ENCODE results near the gene DPEP1.

The DPEP1 gene

GRCh38 chr16:89645122-89645521, 31.7 kb downstream of the DPEP1 start:
- TF ChIP-seq, protein P1, sequence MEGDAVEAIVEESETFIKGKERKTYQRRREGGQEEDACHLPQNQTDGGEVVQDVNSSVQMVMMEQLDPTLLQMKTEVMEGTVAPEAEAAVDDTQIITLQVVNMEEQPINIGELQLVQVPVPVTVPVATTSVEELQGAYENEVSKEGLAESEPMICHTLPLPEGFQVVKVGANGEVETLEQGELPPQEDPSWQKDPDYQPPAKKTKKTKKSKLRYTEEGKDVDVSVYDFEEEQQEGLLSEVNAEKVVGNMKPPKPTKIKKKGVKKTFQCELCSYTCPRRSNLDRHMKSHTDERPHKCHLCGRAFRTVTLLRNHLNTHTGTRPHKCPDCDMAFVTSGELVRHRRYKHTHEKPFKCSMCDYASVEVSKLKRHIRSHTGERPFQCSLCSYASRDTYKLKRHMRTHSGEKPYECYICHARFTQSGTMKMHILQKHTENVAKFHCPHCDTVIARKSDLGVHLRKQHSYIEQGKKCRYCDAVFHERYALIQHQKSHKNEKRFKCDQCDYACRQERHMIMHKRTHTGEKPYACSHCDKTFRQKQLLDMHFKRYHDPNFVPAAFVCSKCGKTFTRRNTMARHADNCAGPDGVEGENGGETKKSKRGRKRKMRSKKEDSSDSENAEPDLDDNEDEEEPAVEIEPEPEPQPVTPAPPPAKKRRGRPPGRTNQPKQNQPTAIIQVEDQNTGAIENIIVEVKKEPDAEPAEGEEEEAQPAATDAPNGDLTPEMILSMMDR (conservative IDR thresholded peaks at IDR 0.05; ENCODE audit: low read depth), result no peak
- CTCF ChIA-PET, result interaction anchor here (0.7 kb wide), 1 partner anchor 55 kb away, joined by 3 read pairs; no protein-coding TSS in a partner anchor
- POLR2A ChIA-PET (ENCODE audit: low non-redundant PET), result no interaction called here
- DNase-seq (ENCODE audit: low spot score), result no peak
- peak overlapping the region; percentile 46 for H3K27ac ChIP-seq

- ChIA-PET CTCF (no interaction called here), POLR2A (ENCODE audit: low non-redundant PET) (no interaction called here)
- H3K27ac ChIP-seq, result peak overlapping the region; percentile 46
- TF ChIP-seq, protein P1 (conservative IDR thresholded peaks at IDR 0.05; ENCODE audit: low read depth), result no peak
- no peak for DNase-seq (ENCODE audit: low spot score)
Measured at GRCh38 chr16:89646270-89646669, 32.8 kb downstream of the DPEP1 start.

DNA sequence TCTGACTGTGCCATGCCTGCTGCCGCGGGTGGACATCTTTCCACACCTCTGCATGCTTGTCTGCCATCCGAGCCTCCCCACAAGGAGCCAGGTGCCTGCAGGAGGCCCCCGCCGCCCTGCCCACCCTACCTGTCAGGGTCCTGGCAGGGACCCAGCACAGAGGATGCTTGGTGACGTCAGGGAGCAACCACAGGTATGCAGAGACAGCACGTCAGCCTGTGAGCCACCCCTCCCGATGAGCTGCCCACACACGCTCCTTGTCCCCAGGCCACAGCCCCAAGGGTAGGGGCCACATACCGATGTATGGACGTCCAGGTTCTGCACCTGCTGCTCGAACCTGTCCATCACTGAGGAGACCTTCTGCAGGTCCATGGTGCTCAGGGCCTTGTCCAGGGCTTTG, 33.5 kb downstream of the DPEP1 start:
- CTCF ChIA-PET, result no interaction called here
- POLR2A ChIA-PET (ENCODE audit: low non-redundant PET), result no interaction called here
- TF ChIP-seq, protein P1 (conservative IDR thresholded peaks at IDR 0.05; ENCODE audit: low read depth), result no peak

GRCh38 chr16:89651584-89651983, 38.1 kb downstream of the DPEP1 start:
- TF ChIP-seq, protein P1 (conservative IDR thresholded peaks at IDR 0.05; ENCODE audit: low read depth), result no peak
- DNase-seq (ENCODE audit: low spot score), result no peak
- CTCF ChIA-PET, result interaction anchor here (0.8 kb wide), 1 partner anchor 43 kb away, joined by 3 read pairs; no protein-coding TSS in a partner anchor
- POLR2A ChIA-PET (ENCODE audit: low non-redundant PET), result no interaction called here
- 0 out of 2 replicates have a peak overlapping the region, but pooled peaks have one; percentile 3 for H3K27ac ChIP-seq

More for the DNA sequence above, 33.5 kb downstream of the DPEP1 start:
- 0 out of 2 replicates have a peak overlapping the region, but pooled peaks have one; percentile 46 for H3K27ac ChIP-seq
- peak; percentile 69 for DNase-seq (ENCODE audit: low spot score)

DNA sequence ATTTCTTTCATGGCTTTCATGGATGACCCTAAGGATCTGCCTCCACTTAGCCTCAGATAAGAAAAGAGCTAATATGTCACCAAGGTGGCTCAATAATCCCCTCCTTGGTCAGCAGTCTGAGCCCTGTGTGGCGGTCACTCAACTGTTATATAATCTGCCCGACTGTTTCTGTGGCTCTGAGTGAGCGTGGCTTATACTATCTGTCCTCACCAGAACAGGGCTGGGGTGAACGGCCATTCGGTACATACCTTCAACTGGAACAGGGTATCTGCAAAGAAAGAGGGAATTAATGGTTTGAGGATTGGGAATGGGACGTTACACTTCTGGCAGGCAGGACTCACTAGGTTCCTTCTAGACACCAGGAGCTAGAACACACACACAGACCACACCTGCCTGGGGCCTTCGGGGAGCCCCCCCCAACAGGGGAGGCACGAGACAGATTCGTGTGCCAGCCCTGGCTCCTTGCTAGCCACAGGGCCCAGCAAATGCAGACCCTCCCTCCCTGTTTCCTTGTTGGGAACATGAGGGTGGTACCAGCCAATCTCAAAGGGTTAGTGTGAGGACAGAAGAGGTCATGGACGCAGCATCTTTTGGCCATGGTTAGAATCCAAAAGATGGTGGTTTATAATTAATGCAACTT, 40.3 kb downstream of the DPEP1 start:
- ChIA-PET POLR2A (ENCODE audit: low non-redundant PET) (interaction anchor here (0.7 kb wide), 1 partner anchor 54 kb away, joined by 11 read pairs; no protein-coding TSS in a partner anchor), CTCF (interaction anchor here (0.6 kb wide), 1 partner anchor 17 kb away, joined by 3 read pairs; no protein-coding TSS in a partner anchor)
- TF ChIP-seq, protein P1 (conservative IDR thresholded peaks at IDR 0.05; ENCODE audit: low read depth), result no peak
- no peak for DNase-seq (ENCODE audit: low spot score)
- no peak overlapping the region; the same call in 1 of the 2 replicates for H3K27ac ChIP-seq

- DNase-seq (ENCODE audit: low spot score), result no peak
- peak overlapping the region; percentile 91 for H3K27ac ChIP-seq
- CTCF ChIA-PET, result no interaction called here
- TF ChIP-seq, protein P1 (conservative IDR thresholded peaks at IDR 0.05; ENCODE audit: low read depth), result no peak
- POLR2A ChIA-PET (ENCODE audit: low non-redundant PET), result no interaction called here
Measured at GRCh38 chr16:89655062-89655643, 41.7 kb downstream of the DPEP1 start.
